ENCODE data around the gene ERF. TPM values are rescaled to one million over a fixed set of nuclear protein-coding genes. Genes with fewer than 3 reads are reported as not detected.

The ERF gene
- total RNA-seq, 1 experiment from 2014 or later: 34.6 TPM

DNA sequence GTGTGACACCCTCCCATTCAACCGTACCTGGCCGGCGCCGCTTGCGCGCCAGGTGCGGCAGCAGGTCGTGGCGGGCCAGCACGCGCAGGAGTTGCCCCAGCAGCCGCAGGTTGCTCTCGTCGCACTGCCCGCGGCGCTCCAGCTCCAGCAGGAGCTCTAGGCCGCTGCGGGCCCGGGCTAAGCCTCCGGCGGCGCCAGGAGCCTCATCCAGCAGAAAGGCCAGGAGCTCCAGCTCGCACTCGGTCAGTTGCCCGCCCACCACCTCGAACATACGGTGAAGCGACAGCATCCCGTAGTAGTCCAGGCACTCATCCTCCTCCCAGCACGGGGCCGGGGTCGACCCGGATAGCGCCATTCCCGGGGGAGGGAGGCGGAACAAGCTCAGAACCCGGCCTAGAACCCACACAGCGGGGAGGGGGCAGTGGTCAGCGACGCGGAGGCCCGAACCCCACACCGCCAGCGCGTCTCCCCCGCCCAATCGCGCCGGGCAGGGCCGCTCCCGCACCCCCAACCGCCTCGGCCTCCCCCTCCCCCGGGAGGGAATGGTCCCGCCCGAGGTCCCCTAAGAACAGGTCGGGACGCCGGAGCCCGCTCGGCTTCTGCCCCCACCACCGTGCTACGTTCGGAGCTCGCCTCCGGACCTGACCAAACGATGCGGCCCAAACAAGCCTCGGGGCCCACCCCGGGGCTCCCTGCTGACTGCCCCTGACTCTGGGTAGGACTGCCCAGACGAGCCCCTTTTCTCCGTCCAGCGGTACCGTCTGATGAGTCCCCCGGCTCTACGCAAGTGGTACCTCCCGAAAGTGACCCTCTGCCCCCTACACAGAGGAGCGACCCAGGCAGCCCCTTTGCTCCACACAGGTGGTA lies 38.0 kb downstream of the ERF start:
- DNase-seq (ENCODE audit: low read depth): peak; percentile 38

DNA sequence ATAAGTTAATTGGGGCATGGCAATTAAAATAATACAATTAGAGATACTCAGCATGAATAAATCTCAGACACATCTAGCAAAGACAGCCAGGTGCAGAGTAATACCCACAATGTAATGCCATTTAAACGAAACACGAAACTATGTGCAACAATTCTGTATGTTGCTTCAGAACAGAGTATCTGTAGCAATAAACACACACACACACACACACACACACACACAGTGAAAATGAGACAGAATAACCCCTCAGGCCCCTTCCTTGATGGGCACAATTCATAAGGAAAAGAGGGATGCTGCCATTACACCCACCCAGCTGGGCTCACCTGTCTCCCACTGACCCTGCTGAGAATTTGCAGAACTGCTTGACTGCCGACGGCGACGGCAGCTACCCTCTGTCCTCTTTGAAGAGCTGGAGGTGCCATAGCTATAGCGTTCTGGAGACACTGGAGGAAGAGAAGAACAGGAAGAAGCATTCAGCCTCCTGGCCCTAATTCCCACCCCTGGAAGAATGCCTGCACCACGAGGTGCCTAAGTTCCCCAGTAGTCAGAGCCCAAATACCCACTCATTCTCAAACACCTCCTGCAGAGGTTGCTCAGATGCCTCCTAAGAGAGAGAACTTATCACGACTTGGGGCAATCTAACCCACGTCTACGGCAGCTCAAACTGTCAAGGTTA lies 40.0 kb downstream of the ERF start:
- no peak for DNase-seq (ENCODE audit: low read depth)

DNA sequence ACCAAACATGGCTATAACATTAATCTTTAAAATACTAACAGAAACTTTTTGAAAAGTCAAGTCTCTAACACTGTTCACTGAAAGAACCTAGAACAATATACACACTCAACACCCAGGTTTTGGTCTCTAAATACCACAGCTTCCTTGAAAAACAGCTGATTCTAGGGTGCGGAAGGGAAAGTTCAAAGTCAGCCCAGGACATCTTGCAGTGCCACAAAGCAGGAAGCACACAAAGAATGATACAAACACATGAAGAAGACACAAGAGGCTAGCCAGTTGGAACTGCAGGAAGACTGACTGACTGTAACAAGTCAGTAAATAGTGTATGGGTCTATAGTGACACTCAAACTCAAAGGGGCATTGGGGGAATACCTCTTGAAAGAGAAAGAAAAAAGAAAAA lies 42.0 kb downstream of the ERF start:
- DNase-seq (ENCODE audit: low read depth): no peak

DNA sequence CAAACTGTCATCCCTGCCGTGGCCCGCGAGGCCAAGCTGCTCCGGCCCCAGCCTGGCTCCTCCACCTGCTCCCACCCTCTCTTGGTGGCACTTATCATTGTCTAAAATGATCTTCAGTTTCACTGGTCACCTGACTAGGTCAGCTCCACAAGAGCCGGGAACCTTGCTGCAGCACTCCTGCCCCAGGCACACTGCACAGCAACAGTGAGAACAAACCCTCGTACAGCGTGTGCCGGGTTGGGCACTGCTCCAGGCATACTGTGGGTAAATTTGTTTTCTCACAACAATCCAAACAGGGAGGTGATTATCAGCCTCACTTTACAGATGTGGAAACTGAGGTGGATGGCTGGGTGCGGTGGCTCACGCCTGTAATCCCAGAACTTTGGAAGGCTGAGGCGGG lies 46.3 kb downstream of the ERF start:
- DNase-seq (ENCODE audit: low read depth): peak; percentile 42

DNA sequence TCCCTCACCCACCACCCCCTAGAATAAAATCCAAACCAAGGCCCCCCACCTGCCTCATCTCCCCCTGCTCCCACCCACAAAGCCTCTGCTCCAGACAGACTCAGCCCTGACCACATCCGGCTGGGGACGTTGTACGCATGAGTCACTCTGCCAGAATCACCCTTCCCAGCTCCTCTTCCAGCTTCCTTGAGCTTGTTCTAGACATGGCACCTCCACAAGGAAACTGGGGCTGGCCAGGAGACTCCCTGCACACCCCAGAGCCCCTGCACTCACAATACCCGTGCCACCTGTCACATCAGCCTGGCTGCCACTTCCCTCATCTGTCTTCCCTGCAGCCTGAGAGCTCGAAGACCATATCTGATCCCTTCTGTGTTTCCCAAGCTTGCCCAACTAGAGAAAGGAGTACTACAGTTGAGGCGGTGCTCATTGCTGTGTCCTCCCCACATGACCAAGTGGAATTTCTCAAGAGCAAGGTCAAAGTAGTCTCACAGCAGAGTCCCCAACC lies 47.1 kb downstream of the ERF start:
- DNase-seq (ENCODE audit: low read depth): peak; percentile 92

DNA sequence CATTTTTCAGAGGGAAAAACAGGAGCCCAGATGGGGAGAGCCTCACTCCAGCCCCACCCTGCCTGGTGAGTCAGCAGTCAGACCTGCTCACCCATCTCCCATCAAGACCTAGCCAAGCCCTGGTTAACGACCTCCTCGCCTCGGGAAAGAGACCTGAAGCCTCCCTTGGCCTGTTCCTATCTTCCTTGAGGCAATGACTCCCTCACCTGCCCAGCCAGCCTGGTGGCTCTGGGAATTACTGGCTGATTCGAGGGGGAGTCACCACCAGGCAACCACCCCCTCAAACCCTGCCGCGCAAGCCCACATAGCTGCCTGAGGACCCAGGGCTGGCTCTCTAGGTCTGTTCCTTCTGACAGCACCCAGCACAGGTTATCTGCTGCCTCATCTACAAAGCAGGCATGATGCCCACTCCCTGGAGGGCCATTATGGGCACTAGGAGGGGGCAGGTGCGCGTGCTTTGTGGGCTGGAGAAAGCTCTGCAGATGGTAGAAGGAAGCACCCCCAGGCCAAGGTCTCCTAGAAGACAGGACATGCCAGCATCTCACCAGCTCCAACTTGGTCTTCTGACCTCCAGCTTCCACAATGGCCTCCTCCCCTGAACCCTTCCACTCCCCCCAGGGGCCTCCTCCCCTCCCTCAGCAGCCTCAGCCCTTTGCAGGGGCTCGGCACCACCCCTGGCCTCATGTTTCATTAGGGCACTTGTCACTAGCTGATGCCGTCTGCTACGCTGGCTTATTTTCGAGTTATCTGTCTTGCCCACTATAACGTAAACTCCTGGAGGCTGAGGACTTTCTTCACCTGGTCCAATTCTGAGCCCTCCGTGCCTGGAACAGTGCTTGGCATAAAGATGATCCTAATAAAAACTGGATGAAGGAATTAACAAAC lies 47.8 kb downstream of the ERF start:
- DNase-seq (ENCODE audit: low read depth): peak; percentile 83

DNA sequence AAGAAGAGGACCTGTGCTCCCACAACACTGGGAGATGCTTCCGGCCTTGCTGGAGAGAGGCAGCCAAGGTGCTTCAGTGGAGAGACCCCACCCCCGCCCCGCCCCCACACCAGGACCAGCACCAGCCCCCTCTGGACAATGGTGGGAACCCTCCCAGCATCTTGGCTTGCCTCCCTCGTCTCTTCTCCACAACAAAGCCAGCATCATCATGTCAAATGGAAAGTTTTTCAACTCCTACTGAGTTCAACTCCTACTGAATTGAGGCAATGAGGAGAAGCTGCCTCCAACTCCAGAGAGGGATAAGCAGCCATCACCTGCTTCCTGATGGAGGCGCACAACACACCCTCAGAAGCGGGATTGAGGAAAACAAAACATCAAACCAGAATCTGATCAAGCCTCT lies 50.3 kb downstream of the ERF start:
- no peak for DNase-seq (ENCODE audit: low read depth)

DNA sequence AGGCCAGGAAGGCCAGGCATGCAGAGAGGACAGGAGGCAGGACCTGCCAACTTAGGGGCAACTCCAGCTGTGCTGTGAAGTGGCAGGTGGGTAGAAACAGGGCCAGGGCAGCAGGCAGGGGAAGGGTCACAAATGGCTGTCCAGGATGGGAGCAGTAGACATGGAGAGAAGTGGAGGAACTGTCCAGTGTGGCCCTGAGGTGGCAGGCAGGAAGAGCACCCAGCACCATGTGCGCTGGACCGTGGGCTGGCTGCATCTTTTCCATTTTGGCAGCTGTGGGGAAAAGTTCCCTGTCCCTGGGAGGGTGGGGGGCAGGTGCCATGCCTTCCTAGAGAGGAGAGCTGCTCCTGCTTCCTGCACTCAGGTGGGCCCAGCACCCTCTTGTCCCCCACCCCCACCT lies 51.2 kb downstream of the ERF start:
- no peak for DNase-seq (ENCODE audit: low read depth)

DNA sequence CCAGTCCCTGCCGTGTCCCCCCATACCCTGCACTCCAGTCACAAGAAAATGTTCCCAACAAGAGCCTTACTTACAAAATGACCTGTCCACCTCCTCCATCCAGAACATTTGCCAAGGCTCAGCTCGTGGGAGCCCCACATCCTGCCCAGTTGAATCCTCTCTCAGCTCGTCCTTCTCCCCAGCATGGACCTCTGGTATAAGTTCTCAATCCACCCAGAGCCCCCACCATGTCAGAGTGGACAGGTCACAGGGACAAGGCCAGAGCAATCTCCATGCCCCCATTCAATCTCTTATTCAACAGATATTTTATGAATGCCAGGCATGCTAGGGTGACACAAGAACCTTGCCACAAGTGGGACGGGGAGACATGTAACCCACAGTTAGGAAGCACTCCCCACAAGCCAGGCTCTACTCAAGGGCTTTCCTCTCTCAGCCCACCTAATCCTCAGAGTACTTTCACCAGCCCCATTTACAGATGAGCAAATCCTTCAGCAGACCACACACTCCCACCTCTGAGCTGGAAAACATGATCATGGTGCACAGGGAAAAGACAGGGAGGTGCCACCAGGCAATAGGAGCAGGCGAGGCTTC lies 52.5 kb downstream of the ERF start:
- no peak for DNase-seq (ENCODE audit: low read depth)

DNA sequence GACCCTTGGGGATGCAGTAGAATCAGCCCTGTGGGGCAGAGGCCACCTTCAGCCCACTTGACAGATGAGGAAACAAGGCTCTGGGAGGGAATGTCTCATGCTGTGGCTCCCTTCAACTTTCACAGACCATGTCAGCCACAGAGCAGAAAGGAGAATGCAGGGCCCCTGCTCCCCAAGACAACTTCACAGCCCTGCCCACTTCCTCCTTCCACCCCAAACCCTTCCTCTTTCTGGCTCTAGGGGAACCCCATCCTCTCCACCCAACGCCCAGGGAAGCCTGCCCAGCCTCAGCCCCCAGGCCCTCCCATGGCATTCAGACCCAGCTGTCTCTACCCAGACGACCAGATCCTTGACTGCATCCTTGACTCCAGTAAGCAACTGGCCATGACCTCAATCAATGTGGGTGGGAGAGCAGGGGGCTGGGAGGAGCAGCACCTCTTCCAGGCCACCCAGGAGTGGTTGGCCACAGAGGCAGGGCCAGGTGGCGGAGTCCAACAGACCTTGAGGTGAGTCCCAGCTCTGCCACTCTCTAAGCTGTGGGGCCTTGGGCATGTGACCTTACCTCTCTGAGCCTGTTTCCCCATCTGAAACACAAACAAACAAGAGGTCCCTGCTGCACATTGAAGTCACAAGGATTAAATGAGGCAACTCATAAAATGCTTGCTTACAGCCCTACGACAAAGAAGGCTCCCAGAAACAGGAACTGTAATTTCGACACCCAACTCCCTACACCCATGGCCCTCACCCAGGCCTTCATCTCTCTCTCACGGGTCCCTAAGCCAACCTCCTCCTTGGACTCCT lies 53.2 kb downstream of the ERF start:
- no peak for DNase-seq (ENCODE audit: low read depth)

DNA sequence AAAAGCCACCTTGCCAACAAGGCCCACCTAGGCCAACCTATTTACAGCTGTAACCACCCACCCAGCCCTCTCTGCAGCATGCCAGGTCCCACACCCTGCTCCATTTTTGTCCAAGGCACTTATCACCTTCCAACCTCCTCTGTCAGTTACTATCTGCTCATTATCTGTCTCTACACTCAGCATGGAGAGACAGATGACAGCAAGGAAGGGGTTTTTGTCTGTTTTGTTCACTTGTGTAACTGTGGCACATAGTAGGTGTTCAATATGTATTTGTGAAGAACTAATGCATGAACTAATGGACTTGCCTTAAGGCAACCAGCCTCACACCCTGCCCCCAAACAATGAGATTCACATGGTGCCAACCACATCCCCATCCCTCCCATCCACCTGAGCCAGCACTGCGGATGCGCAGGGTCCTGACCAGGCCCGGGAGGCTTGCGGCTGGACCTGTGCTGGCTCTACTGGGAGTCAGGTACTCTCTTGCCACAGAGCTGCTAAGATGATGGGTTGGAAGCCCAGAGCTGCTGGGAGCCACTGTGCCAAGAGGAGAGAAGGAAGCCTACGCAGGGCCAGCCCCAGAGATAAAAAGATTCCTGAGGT lies 54.7 kb downstream of the ERF start:
- no peak for DNase-seq (ENCODE audit: low read depth)

DNA sequence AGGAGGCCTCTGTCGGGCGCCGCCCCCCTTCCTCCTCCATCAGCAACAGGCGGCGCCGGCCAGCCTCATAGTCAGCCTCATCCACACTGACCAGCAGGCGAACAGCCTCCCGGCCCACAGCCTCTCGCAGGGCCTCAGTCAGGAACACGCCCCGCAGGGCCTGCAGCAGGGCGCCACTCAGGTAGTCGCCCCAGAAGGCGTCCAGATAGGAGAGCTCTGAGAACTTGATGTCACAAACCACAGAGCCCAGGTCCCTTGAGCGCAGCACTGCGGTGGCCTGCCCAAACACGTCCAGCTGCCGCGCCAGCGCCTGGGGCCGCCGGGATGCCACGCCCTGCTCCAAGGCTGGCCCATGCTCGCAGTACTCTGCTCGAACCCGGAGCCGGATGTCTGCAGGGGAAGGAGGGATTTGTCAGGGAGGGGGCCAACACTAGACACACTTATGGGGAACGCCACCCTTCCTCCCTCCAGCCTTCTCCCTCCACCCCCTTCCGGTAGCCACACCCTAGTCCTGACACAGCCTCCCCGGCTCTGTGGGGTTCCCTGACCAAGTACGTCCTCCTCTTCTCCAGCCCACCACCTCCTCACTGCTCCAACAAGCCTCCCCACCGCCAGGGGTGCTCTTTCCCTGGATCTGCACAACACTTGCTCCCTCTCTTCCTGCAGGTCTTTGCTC lies 55.4 kb downstream of the ERF start:
- no peak for DNase-seq (ENCODE audit: low read depth)

DNA sequence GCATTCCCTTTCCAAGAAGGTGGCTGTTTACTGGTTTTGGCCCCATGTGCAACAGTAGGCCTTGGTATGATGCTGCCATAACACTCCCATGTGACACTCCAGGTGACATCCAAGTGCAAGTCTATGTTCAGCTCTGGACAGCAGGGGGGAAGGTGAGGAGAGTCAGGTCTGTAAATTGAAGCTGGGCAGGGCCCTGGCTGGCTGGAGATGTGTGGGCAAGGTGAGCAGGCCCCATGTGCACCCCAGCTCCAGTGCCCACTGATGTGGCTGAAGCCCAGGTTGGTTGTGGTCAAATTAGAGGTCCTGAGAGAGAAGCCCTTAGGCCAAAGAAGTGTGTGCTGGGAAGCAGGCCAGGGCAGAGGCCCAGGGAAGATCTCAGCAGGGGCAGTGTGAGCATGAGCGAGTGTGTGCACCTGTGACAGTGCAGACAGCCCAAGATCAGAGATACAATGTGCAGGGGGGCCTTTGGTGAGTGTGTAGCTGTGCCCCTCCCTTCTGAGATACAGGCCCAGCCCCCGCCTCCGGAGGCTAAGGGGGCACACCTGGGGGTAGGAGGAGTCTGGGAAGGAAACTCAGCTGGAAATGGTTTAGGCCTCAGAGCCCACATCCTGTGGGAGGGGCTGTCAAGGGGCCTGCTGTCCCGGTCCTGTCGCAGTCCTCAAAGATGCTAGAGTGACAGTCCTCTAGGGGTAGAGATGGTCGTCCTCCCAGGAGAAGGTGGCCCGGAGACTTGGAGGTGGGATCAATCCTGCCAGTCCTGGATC lies 56.1 kb downstream of the ERF start:
- peak; percentile 44 for DNase-seq (ENCODE audit: low read depth)

Other genes starting within 250 kb of the ERF start
- 0.07 TPM in 1 of 2 replicates, not detected in the other for gene GRIK5, start 184.9 kb downstream of the ERF start, total RNA-seq (2014; rRNA removed; shearing (Covaris generic))
- 18.1 and 29.9 TPM in 2 replicates for gene ZNF574, start 179.0 kb downstream of the ERF start, total RNA-seq (2014; rRNA removed; shearing (Covaris generic))
- 0.17 and 0.30 TPM in 2 replicates for gene POU2F2, start 122.7 kb downstream of the ERF start, total RNA-seq (2014; rRNA removed; shearing (Covaris generic))
- gene DEDD2, start 37.5 kb downstream of the ERF start, total RNA-seq (2014; rRNA removed; shearing (Covaris generic)): 27.5 and 43.8 TPM in 2 replicates
- gene ZNF526, start 34.8 kb downstream of the ERF start, total RNA-seq (2014; rRNA removed; shearing (Covaris generic)): 6.4 and 12.1 TPM in 2 replicates
- 32.7 and 34.8 TPM in 2 replicates for gene GSK3A, start 12.5 kb downstream of the ERF start, total RNA-seq (2014; rRNA removed; shearing (Covaris generic))
- gene CIC, start 14.1 kb upstream of the ERF start, total RNA-seq (2014; rRNA removed; shearing (Covaris generic)): 25.7 and 30.4 TPM in 2 replicates
- 0.30 and 2.1 TPM in 2 replicates for gene PRR19, start 47.0 kb upstream of the ERF start, total RNA-seq (2014; rRNA removed; shearing (Covaris generic))
- gene PAFAH1B3, start 47.5 kb upstream of the ERF start, total RNA-seq (2014; rRNA removed; shearing (Covaris generic)): 80.7 and 81.2 TPM in 2 replicates
- gene TMEM145, start 58.2 kb upstream of the ERF start, total RNA-seq (2014; rRNA removed; shearing (Covaris generic)): not detected in 2 replicates
- 5.0 and 12.3 TPM in 2 replicates for gene MEGF8, start 70.5 kb upstream of the ERF start, total RNA-seq (2014; rRNA removed; shearing (Covaris generic))
- gene CNFN, start 135.2 kb upstream of the ERF start, total RNA-seq (2014; rRNA removed; shearing (Covaris generic)): 3.8 TPM in 1 of 2 replicates, not detected in the other
- gene LIPE, start 172.3 kb upstream of the ERF start, total RNA-seq (2014; rRNA removed; shearing (Covaris generic)): 0.17 and 3.3 TPM in 2 replicates
- not detected in 2 replicates for gene CXCL17, start 187.8 kb upstream of the ERF start, total RNA-seq (2014; rRNA removed; shearing (Covaris generic))

Measured in M059J (cell line).